ENCODE results near the gene OR51E1.

DNA sequence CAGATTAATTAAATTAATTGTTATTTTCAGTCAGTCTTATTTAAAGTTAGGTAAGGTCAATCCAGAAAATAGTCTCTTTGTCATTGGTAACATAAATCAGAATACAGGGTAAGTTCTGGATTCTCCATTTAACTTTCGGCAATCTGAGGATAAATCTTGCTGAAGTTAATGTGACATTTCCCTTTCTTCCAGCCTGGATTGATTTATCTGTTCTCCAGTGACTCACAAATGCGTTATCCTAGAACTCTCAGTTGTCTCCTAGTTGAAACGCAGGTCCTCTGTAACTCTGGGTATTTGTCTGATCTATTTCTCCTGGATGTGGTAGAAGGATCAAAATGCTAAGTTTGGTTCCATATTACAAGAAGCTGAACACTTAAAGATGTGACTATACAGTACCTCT is 21.0 kb downstream of the OR51E1 start:
- TF ChIP-seq POLR2AphosphoS5 (IDR thresholded peaks at IDR 0.05): no peak
- TF ChIP-seq, protein P1, sequence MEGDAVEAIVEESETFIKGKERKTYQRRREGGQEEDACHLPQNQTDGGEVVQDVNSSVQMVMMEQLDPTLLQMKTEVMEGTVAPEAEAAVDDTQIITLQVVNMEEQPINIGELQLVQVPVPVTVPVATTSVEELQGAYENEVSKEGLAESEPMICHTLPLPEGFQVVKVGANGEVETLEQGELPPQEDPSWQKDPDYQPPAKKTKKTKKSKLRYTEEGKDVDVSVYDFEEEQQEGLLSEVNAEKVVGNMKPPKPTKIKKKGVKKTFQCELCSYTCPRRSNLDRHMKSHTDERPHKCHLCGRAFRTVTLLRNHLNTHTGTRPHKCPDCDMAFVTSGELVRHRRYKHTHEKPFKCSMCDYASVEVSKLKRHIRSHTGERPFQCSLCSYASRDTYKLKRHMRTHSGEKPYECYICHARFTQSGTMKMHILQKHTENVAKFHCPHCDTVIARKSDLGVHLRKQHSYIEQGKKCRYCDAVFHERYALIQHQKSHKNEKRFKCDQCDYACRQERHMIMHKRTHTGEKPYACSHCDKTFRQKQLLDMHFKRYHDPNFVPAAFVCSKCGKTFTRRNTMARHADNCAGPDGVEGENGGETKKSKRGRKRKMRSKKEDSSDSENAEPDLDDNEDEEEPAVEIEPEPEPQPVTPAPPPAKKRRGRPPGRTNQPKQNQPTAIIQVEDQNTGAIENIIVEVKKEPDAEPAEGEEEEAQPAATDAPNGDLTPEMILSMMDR (IDR thresholded peaks at IDR 0.05): no peak
- TF ChIP-seq POLR2A (IDR thresholded peaks at IDR 0.05): no peak
- TF ChIP-seq EP300 (IDR thresholded peaks at IDR 0.05): no peak
